Endothelial cell of umbilical vein (primary cell): ENCODE data around the gene SH3D21. TPM values are rescaled to one million over a fixed set of nuclear protein-coding genes. Genes with fewer than 3 reads are reported as not detected.

Experiments used
- BruUV-seq: library from RNA; stranded (reverse); fragments of 400-500 nt; replicated peaks from 2 replicates; lab custom pipeline; 2021; lab: Mats Ljungman, UMichigan
- CTCF ChIA-PET: fragments of 300-600, 350-600 bp; sonication (Branson Sonifier 250); formaldehyde crosslinking; loops from one replicate; lab custom pipeline; 2021; ENCODE audit warnings: antibody characterized with exemption, inconsistent platforms; lab: Charles Lee
- POLR2A ChIA-PET: fragments of 300-600, 350-600 bp; sonication (Branson Sonifier 250); formaldehyde crosslinking; loops from one replicate; lab custom pipeline; 2021; ENCODE audit warnings: antibody characterized with exemption, inconsistent platforms; lab: Charles Lee
- DNase-seq: peaks from one replicate; pipeline ENCODE4 v3.0.0-alpha.2; 2011; ENCODE audit warnings: low read depth, low spot score
- FAIRE-seq: peaks from 2 replicates; lab custom pipeline; 2011; peaks lifted over from hg19 to GRCh38; lab: Jason Lieb, UNC
- H2AFZ ChIP-seq: 2 replicates; pipeline ENCODE4 v1.6.0; 2012; ENCODE audit warnings: low read depth, low read length, control low read depth, inconsistent platforms
- H3K27ac ChIP-seq: 2 replicates; pipeline ENCODE4 v1.5.1; 2011; ENCODE audit warnings: low read depth, mild to moderate bottlenecking, control low read depth, low read length, moderate library complexity; ENCODE audit not compliant: insufficient read depth
- H3K27me3 ChIP-seq, 2 experiments: 2 replicates each; pipeline versions ENCODE4 v1.6.0 to v1.6.1; 2011; ENCODE audit warnings: low read length in 2 of 2, mixed read lengths in 1 of 2; ENCODE audit not compliant: control insufficient read depth in 2 of 2, insufficient read depth in 2 of 2
- H3K36me3 ChIP-seq, 2 experiments: 2 replicates in 1 of 2; 3 replicates in 1 of 2; pipeline ENCODE4 v1.5.1; 2011; ENCODE audit warnings: low read length in 2 of 2, mild to moderate bottlenecking in 1 of 2, moderate library complexity in 1 of 2; ENCODE audit not compliant: control insufficient read depth in 2 of 2, insufficient read depth in 2 of 2; ENCODE audit errors: extremely low read depth in 1 of 2
- H3K4me1 ChIP-seq: 3 replicates; pipeline ENCODE4 v1.5.1; 2011; ENCODE audit warnings: mild to moderate bottlenecking, low read length; ENCODE audit not compliant: control insufficient read depth, insufficient read depth; ENCODE audit errors: extremely low read depth
- H3K4me2 ChIP-seq: 2 replicates; pipeline ENCODE4 v1.6.1; 2011; ENCODE audit warnings: low read length, control low read depth, mixed read lengths; ENCODE audit not compliant: insufficient read depth
- H3K4me3 ChIP-seq, 3 experiments: fragments of 200-600 bp in 1 of 3; sonication (generic), shearing (Covaris generic) in 1 of 3; replicated peaks in 1 of 3; 2 replicates each; pipeline ENCODE4 v1.5.1; 2011 to 2016; ENCODE audit warnings: control low read depth in 3 of 3, low read length in 3 of 3, mild to moderate bottlenecking in 2 of 3, inconsistent platforms in 1 of 3, low read depth in 1 of 3, moderate library complexity in 1 of 3; ENCODE audit not compliant: insufficient read depth in 1 of 3
- H3K79me2 ChIP-seq: 2 replicates; pipeline ENCODE4 v1.6.0; 2012; ENCODE audit warnings: low read length, inconsistent platforms; ENCODE audit not compliant: control insufficient read depth, insufficient read depth
- H3K9ac ChIP-seq: replicated peaks from 2 replicates; pipeline ENCODE3; 2011; ENCODE audit warnings: low read length, control low read depth; ENCODE audit not compliant: insufficient read depth; ENCODE audit errors: extremely low read depth
- H3K9me1 ChIP-seq: replicated peaks from 3 replicates; pipeline ENCODE4 v1.6.0; 2011; ENCODE audit warnings: mild to moderate bottlenecking, low read length; ENCODE audit not compliant: control insufficient read depth, insufficient read depth; ENCODE audit errors: extremely low read depth
- H3K9me3 ChIP-seq: replicated peaks from 2 replicates; pipeline ENCODE4 v1.5.1; 2012; ENCODE audit warnings: low read length, inconsistent platforms; ENCODE audit not compliant: control insufficient read depth, insufficient read depth
- H4K20me1 ChIP-seq: replicated peaks from 2 replicates; pipeline ENCODE3; 2011; ENCODE audit warnings: mild to moderate bottlenecking, low read length; ENCODE audit not compliant: control insufficient read depth, insufficient read depth; ENCODE audit errors: extremely low read depth
- EZH2 ChIP-seq: IDR thresholded peaks from 2 replicates; pipeline ENCODE4 v1.6.1; 2012; ENCODE audit warnings: borderline replicate concordance, low read depth, mild to moderate bottlenecking, moderate library complexity, low read length, inconsistent platforms; ENCODE audit not compliant: severe bottlenecking
- FOS ChIP-seq: IDR thresholded peaks from 2 replicates; pipeline ENCODE4 v1.6.1; 2011; ENCODE audit warnings: mild to moderate bottlenecking, low read length, moderate library complexity, borderline replicate concordance; ENCODE audit not compliant: insufficient read depth
- GATA2 ChIP-seq: IDR thresholded peaks from 2 replicates; pipeline ENCODE4 v1.7.0; 2011; ENCODE audit warnings: low read depth, mild to moderate bottlenecking, moderate library complexity, mixed read lengths, low read length; ENCODE audit not compliant: insufficient read length, insufficient read depth
- JUN ChIP-seq: IDR thresholded peaks from 2 replicates; pipeline ENCODE4 v1.6.1; 2011; ENCODE audit warnings: borderline replicate concordance, low read depth; ENCODE audit not compliant: insufficient read length, insufficient read depth
- MYC ChIP-seq: IDR thresholded peaks from one replicate; pipeline ENCODE4 v1.6.1; 2011; ENCODE audit warnings: mild to moderate bottlenecking, low read depth, low read length
- POLR2A ChIP-seq: IDR thresholded peaks from 2 replicates; pipeline ENCODE4 v1.6.1; 2012; ENCODE audit warnings: low read depth, mild to moderate bottlenecking, control low read depth, low read length
- POLR2AphosphoS5 ChIP-seq: IDR thresholded peaks from 2 replicates; pipeline ENCODE4 v1.6.1; 2012; ENCODE audit warnings: low read depth, mild to moderate bottlenecking, control low read depth, low read length, moderate library complexity; ENCODE audit not compliant: insufficient read depth
- dilution Hi-C: fragments of 300-500 bp; cut with MboI; formaldehyde crosslinking; loops from one replicate; pipeline ENCODE4 v1.15.0; 2019; ENCODE audit warnings: low sequenced_read_pairs; ENCODE audit not compliant: extremely low pct_ligation_motif_present
- intact Hi-C: fragments of 100-400 bp; cut with micrococcal nuclease; formaldehyde crosslinking; loops from one replicate; pipeline ENCODE4 v1.10.0; 2022
- polyA plus RNA-seq, 4 experiments: library from polyadenylated mRNA; depleted of rRNA in 3 of 4; stranded (reverse) in 3 of 4; unstranded in 1 of 4; fragments of >200 nt; gene quantifications; 2 replicates each; pipeline versions ENCODE4 v1.2.1 to v1.2.3, GENCODE V29; 2011 to 2012; ENCODE audit warnings: missing spikeins in 1 of 4
- total RNA-seq: library from RNA; stranded (reverse); gene quantifications from 2 replicates; pipeline ENCODE4 v1.2.3, GENCODE V29; 2021
- TF ChIP-seq, protein P1 (sequence below): IDR thresholded peaks from 2 replicates; pipeline ENCODE4 v1.6.1; 2011; ENCODE audit not compliant: insufficient read depth, insufficient read length
- TF ChIP-seq, protein P2 (sequence below), 2 donors: IDR thresholded peaks; 1 replicate in 1 of 2; 2 replicates in 1 of 2; pipeline ENCODE4 v1.5.1; 2011; ENCODE audit warnings: low read length in 2 of 2, mild to moderate bottlenecking in 2 of 2, moderate library complexity in 2 of 2, control low read depth in 1 of 2, inconsistent platforms in 1 of 2, low read depth in 1 of 2; ENCODE audit not compliant: insufficient read depth in 1 of 2; ENCODE audit errors: extremely low read depth in 1 of 2

The SH3D21 gene
- total and polyA plus RNA-seq, 2 donors (not counting 3 experiments of a cell fraction or from before 2014, with no cell fraction given): 1.8 to 7.2 TPM

DNA sequence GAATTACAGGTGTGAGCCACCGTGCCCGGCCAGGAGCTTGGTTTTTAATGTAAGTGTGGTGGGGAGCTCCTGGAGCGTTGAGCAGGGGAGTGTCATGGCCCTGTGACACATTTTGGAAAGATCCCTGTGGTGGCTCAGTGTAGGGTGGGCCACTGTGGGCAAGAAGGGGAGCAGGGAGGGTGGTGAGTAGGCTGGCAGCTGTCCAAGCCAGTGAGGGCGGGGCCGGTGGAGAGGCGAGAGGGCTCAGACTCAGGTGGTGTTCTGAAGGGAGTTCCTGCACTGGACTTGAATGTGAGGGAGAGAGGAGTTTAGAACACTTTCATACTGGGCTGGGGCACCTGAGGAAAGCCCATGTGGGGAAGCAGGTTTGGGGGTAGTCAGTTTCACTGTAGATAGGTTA lies 20.3 kb downstream of the SH3D21 start:
- no peaks in the 10 kb centered on the region for H3K9me3 ChIP-seq
- H3K27ac ChIP-seq: no peak overlapping the region
- BruUV-seq: no TSS peak
- CTCF ChIA-PET: interaction anchor here (0.7 to 1.2 kb wide), 2 partner anchors 16 to 17 kb away, joined by 3 read pairs; no protein-coding TSS in a partner anchor
- TF ChIP-seq, protein P1, sequence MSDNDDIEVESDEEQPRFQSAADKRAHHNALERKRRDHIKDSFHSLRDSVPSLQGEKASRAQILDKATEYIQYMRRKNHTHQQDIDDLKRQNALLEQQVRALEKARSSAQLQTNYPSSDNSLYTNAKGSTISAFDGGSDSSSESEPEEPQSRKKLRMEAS: no peak
- TF ChIP-seq EZH2 (no peak), GATA2 (no peak), POLR2AphosphoS5 (no peak), MYC (no peak), POLR2A (no peak), FOS (no peak), JUN (no peak)
- TF ChIP-seq, protein P2, sequence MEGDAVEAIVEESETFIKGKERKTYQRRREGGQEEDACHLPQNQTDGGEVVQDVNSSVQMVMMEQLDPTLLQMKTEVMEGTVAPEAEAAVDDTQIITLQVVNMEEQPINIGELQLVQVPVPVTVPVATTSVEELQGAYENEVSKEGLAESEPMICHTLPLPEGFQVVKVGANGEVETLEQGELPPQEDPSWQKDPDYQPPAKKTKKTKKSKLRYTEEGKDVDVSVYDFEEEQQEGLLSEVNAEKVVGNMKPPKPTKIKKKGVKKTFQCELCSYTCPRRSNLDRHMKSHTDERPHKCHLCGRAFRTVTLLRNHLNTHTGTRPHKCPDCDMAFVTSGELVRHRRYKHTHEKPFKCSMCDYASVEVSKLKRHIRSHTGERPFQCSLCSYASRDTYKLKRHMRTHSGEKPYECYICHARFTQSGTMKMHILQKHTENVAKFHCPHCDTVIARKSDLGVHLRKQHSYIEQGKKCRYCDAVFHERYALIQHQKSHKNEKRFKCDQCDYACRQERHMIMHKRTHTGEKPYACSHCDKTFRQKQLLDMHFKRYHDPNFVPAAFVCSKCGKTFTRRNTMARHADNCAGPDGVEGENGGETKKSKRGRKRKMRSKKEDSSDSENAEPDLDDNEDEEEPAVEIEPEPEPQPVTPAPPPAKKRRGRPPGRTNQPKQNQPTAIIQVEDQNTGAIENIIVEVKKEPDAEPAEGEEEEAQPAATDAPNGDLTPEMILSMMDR (IDR thresholded peaks at IDR 0.05; ENCODE audit: extremely low read depth in 1 of 2, insufficient read depth in 1 of 2, low read depth in 1 of 2, low read length in 2 of 2): no peak
- H3K36me3 ChIP-seq: peaks cover 0 to 4% of the 10 kb centered on the region in 2 experiments
- no peak for DNase-seq
- H3K4me1 ChIP-seq: peaks cover 23% of the 10 kb centered on the region
- H3K4me3 ChIP-seq: no peak overlapping the region
- peaks cover 14% of the 10 kb centered on the region for H3K79me2 ChIP-seq
- H3K27me3 ChIP-seq: no peaks in the 10 kb centered on the region
- intact Hi-C loops: no loop called here
- no peaks in the 10 kb centered on the region for H3K9me1 ChIP-seq
- no peak overlapping the region for H2AFZ ChIP-seq
- FAIRE-seq: no peak
- dilution Hi-C loops: no loop called here
- no peak overlapping the region for H3K9ac ChIP-seq
- no peak overlapping the region for H3K4me2 ChIP-seq
- H4K20me1 ChIP-seq: no peaks in the 10 kb centered on the region
- POLR2A ChIA-PET: interaction anchor here (0.6 kb wide), 1 partner anchor 74 kb away, joined by 3 read pairs; no protein-coding TSS in a partner anchor
